Measurements from ENCODE around the gene SSBP2.
"Not testable (repeated sequence)": the region's sequence is repeated elsewhere in the genome, so short reads cannot be mapped to it uniquely, and the experiment has no call there.

SSBP2 gene

DNA sequence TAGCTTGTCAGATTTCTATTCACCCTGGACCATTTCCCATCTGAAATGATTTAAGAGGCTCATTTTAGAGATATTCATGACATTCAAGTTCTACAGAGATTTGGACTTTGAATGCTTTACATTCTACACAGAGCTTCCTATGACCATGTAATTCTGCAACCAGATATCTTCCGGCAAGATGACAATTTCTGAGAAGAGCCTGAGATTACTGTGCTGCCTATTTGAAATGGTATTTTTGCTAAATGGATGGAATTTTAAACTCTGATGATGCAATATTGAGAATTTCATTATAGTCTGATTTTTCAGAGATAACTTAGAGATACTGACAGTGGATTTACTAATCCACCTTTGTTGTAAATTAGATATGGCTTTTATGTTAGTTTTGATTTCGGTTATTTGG, 341.0 kb downstream of the SSBP2 start:
- H3K27me3 ChIP-seq (ENCODE audit: insufficient read depth, low read length, poor library complexity): no peaks in the 10 kb centered on the region
- H3K9me3 ChIP-seq (ENCODE audit: insufficient read depth, low read length, severe bottlenecking): no peaks in the 10 kb centered on the region
- H3K36me3 ChIP-seq (ENCODE audit: insufficient read depth, low read length): peaks cover 40% of the 10 kb centered on the region
- no peak overlapping the region for H2AFZ ChIP-seq (ENCODE audit: low read depth, low read length)
- DNase-seq: no peak
- no peak overlapping the region for H3K4me3 ChIP-seq (ENCODE audit: low read depth in 1 of 2, low read length in 2 of 2)
- no peak overlapping the region for H3K9ac ChIP-seq (ENCODE audit: low read depth, low read length)
- no peak for ATAC-seq (ENCODE audit: insufficient read depth, low read depth)
- no peaks in the 10 kb centered on the region for H3K4me1 ChIP-seq (ENCODE audit: insufficient read depth, low read length)
- H3K27ac ChIP-seq (ENCODE audit: low read length): no peak overlapping the region
- no peak for TF ChIP-seq CTCF (IDR thresholded peaks at IDR 0.05; ENCODE audit: borderline replicate concordance, extremely low read depth, low read length, poor library complexity, severe bottlenecking)
- no peak for TF ChIP-seq EZH2 (IDR thresholded peaks at IDR 0.05; ENCODE audit: borderline replicate concordance, low read depth, low read length, severe bottlenecking)
- no peak overlapping the region for H3K4me2 ChIP-seq (ENCODE audit: insufficient read depth, low read length)
- H3K79me2 ChIP-seq (ENCODE audit: insufficient read depth, low read length): no peaks in the 10 kb centered on the region
- H4K20me1 ChIP-seq (ENCODE audit: insufficient read depth, low read length): no peaks in the 10 kb centered on the region

DNA sequence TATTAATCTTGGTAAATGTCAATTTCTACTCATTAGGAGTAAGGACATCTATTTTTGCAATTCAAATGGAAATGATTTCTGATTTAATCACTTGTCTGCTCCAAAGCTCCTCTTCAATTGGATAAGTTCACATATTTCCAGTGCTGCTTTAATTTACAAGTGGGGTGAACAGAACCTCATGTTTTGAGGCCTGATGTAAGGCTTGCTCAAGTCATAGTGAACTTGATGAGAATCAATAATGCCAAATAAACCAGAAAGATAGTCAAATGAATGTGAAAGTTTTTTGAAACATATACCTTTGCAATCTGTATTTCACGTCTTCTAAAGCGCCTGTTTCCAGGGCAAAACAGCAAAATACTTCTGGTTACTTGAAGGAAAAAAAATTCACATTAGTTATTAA, 341.5 kb downstream of the SSBP2 start:
- H3K9me3 ChIP-seq (ENCODE audit: insufficient read depth, low read length, severe bottlenecking): no peaks in the 10 kb centered on the region
- no peak overlapping the region for H3K27ac ChIP-seq (ENCODE audit: low read length)
- H3K9ac ChIP-seq (ENCODE audit: low read depth, low read length): no peak overlapping the region
- H3K36me3 ChIP-seq (ENCODE audit: insufficient read depth, low read length): peaks cover 34% of the 10 kb centered on the region
- no peak overlapping the region for H3K4me3 ChIP-seq (ENCODE audit: low read depth in 1 of 2, low read length in 2 of 2)
- H4K20me1 ChIP-seq (ENCODE audit: insufficient read depth, low read length): no peaks in the 10 kb centered on the region
- no peak overlapping the region for H2AFZ ChIP-seq (ENCODE audit: low read depth, low read length)
- TF ChIP-seq CTCF (IDR thresholded peaks at IDR 0.05; ENCODE audit: borderline replicate concordance, extremely low read depth, low read length, poor library complexity, severe bottlenecking) (no peak), EZH2 (IDR thresholded peaks at IDR 0.05; ENCODE audit: borderline replicate concordance, low read depth, low read length, severe bottlenecking) (no peak)
- no peak overlapping the region for H3K4me2 ChIP-seq (ENCODE audit: insufficient read depth, low read length)
- no peak for DNase-seq
- H3K4me1 ChIP-seq (ENCODE audit: insufficient read depth, low read length): no peaks in the 10 kb centered on the region
- no peaks in the 10 kb centered on the region for H3K79me2 ChIP-seq (ENCODE audit: insufficient read depth, low read length)
- H3K27me3 ChIP-seq (ENCODE audit: insufficient read depth, low read length, poor library complexity): no peaks in the 10 kb centered on the region
- ATAC-seq (ENCODE audit: insufficient read depth, low read depth): no peak

GRCh38 chr5:81408496-81408895, 342.4 kb downstream of the SSBP2 start:
- H3K79me2 ChIP-seq (ENCODE audit: insufficient read depth, low read length): no peaks in the 10 kb centered on the region
- no peak for DNase-seq
- no peak overlapping the region for H3K4me3 ChIP-seq (ENCODE audit: low read depth in 1 of 2, low read length in 2 of 2)
- H2AFZ ChIP-seq (ENCODE audit: low read depth, low read length): no peak overlapping the region
- TF ChIP-seq EZH2 (IDR thresholded peaks at IDR 0.05; ENCODE audit: borderline replicate concordance, low read depth, low read length, severe bottlenecking): no peak
- no peak for TF ChIP-seq CTCF (IDR thresholded peaks at IDR 0.05; ENCODE audit: borderline replicate concordance, extremely low read depth, low read length, poor library complexity, severe bottlenecking)
- no peaks in the 10 kb centered on the region for H4K20me1 ChIP-seq (ENCODE audit: insufficient read depth, low read length)
- H3K9me3 ChIP-seq (ENCODE audit: insufficient read depth, low read length, severe bottlenecking): no peaks in the 10 kb centered on the region
- no peaks in the 10 kb centered on the region for H3K27me3 ChIP-seq (ENCODE audit: insufficient read depth, low read length, poor library complexity)
- H3K9ac ChIP-seq (ENCODE audit: low read depth, low read length): no peak overlapping the region
- H3K4me2 ChIP-seq (ENCODE audit: insufficient read depth, low read length): no peak overlapping the region
- no peak overlapping the region for H3K27ac ChIP-seq (ENCODE audit: low read length)
- ATAC-seq (ENCODE audit: insufficient read depth, low read depth): no peak
- H3K36me3 ChIP-seq (ENCODE audit: insufficient read depth, low read length): peaks cover 33% of the 10 kb centered on the region
- H3K4me1 ChIP-seq (ENCODE audit: insufficient read depth, low read length): no peaks in the 10 kb centered on the region

DNA sequence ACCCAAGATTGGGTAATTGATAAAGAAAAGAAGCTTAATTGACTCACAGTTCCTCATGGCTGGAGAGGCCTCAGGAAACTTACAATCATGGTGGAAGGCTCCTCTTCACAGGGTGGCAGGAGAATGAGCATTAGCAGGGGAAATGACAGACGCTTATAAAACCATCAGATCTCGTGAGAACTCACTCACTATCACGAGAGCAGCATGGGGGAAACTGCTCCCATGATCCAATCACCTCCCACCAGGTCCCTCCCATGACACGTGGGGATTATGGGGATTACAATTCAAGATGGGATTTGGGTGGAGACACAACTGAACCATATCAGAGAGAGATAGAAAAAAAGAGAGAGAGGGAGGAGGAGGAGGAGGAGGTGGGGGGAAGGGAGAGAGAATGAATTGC, 343.1 kb downstream of the SSBP2 start:
- H3K4me3 ChIP-seq (ENCODE audit: low read depth in 1 of 2, low read length in 2 of 2); H3K27me3 ChIP-seq (ENCODE audit: insufficient read depth, low read length, poor library complexity); ATAC-seq (ENCODE audit: insufficient read depth, low read depth); H3K27ac ChIP-seq (ENCODE audit: low read length); H3K4me1 ChIP-seq (ENCODE audit: insufficient read depth, low read length); H3K9me3 ChIP-seq (ENCODE audit: insufficient read depth, low read length, severe bottlenecking); H2AFZ ChIP-seq (ENCODE audit: low read depth, low read length); DNase-seq; H3K9ac ChIP-seq (ENCODE audit: low read depth, low read length); H4K20me1 ChIP-seq (ENCODE audit: insufficient read depth, low read length); H3K4me2 ChIP-seq (ENCODE audit: insufficient read depth, low read length); H3K79me2 ChIP-seq (ENCODE audit: insufficient read depth, low read length): not testable (repeated sequence)
- peaks cover 26% of the 10 kb centered on the region for H3K36me3 ChIP-seq (ENCODE audit: insufficient read depth, low read length)
